Lower leg skin (tissue), 3 donors: Measurements from ENCODE around the gene RAF1.

Source experiments
- POLR2A ChIP-seq, 2 donors: fragments of 450-650 bp; IDR thresholded peaks; one replicate each; pipeline ENCODE4 v1.6.1; 2016 to 2017; ENCODE audit warnings: antibody characterized with exemption in 2 of 2, mild to moderate bottlenecking in 1 of 2, moderate library complexity in 1 of 2
- TF ChIP-seq, protein P1 (sequence below), 3 donors: fragments of 450-650 bp; IDR thresholded peaks; one replicate each; pipeline ENCODE4 v1.5.1; 2016; ENCODE audit warnings: antibody characterized with exemption in 3 of 3, mild to moderate bottlenecking in 3 of 3, moderate library complexity in 2 of 3

DNA sequence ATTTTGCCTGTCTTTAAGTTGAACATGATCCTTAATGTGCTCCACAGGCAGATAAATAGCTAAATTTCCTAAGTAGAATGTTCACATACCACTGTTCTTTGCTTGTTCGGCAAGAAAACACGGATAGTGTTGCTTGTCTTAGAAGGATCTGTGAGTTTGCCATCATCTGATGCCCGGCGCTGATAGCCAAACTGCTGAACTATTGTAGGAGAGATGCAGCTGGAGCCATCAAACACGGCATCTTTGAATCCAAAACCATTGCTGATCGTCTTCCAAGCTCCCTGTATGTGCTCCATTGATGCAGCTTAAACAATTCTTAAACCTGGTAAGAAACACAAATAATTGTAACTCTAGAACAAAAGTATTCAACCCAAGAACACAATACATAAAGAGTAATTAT is 45.5 kb downstream of the RAF1 start:
- TF ChIP-seq, protein P1, sequence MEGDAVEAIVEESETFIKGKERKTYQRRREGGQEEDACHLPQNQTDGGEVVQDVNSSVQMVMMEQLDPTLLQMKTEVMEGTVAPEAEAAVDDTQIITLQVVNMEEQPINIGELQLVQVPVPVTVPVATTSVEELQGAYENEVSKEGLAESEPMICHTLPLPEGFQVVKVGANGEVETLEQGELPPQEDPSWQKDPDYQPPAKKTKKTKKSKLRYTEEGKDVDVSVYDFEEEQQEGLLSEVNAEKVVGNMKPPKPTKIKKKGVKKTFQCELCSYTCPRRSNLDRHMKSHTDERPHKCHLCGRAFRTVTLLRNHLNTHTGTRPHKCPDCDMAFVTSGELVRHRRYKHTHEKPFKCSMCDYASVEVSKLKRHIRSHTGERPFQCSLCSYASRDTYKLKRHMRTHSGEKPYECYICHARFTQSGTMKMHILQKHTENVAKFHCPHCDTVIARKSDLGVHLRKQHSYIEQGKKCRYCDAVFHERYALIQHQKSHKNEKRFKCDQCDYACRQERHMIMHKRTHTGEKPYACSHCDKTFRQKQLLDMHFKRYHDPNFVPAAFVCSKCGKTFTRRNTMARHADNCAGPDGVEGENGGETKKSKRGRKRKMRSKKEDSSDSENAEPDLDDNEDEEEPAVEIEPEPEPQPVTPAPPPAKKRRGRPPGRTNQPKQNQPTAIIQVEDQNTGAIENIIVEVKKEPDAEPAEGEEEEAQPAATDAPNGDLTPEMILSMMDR (IDR thresholded peaks at IDR 0.05): no peak
- no peak for TF ChIP-seq POLR2A (IDR thresholded peaks at IDR 0.05)
